ENCODE measurements around the gene FERMT1. TPM values are rescaled to one million over a fixed set of nuclear protein-coding genes. Genes with fewer than 3 reads are reported as not detected.

FERMT1 gene
- total and polyA plus RNA-seq, 2 of the 13 experiments (the other 11 are each of a cell fraction or from before 2014, with no cell fraction given) = 15.8 to 29.5 TPM

DNA sequence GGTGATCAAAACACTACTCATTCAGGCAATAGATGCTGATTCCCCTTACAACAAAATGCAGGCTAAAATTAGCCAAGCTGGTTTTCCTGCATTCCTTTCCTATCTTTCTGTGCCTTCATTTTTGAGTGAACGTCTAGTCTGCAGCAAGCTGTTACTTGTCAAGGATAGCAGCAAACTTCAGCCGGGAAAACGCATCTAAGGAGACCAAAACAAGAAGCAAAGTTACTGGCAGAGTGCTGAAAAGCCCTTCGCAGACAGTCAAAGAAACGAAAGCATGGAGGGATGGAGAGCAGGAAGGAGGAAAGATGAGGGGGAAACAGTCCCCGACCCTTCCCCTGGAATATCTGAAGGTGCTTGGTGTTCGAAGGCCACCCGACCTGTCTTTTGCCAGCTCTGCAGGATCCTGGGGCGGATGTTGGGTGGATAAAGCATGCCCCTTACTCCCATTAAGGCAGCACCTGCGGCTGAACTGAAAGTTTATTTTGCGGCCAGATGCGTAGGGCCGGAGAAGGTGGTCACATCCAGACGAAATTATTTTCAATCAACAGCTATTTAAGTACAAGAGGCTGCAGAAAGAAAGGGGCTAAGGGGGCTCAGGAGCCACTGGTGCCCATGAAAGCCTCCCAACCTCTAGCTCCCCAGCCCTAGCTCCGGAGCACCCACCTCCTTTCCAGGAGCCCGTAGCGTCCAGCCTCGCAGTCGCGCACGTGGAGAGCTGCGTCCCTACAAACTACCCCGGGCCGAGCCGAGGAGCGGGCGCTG is 538 bp downstream of the FERMT1 start:
- intact Hi-C loops (cut with micrococcal nuclease; ENCODE audit: unreplicated experiment) (no loop called here), in situ Hi-C loops (cut with HindIII; ENCODE audit: extremely low pct_ligation_motif_present, low pct_unique_long_range_greater_than_20kb) (no loop called here)
- no TSS peak for BruUV-seq (replicated peaks)
- Histone ChIP-seq H3K4me1 (ENCODE audit: insufficient read depth, low read length) (peaks cover 26% of the 10 kb centered on the region), H2AFZ (ENCODE audit: low read length) (peak overlapping the region; percentile 84), H3K79me2 (ENCODE audit: insufficient read depth, low read length) (peaks cover 13% of the 10 kb centered on the region), H3K4me3 (replicated peaks in 1 of 3; ENCODE audit: insufficient read depth in 1 of 3, low read depth in 2 of 3, low read length in 3 of 3) (peak overlapping the region; percentile 71 to 79 (median 74)), H3K27ac (ENCODE audit: extremely low read length, insufficient read depth, low read length) (peak overlapping the region; percentile 76), H3K4me2 (ENCODE audit: low read depth, low read length) (peak overlapping the region; percentile 94), H3K9ac (ENCODE audit: insufficient read depth, low read depth, low read length) (peak overlapping the region; percentile 80), H4K20me1 (ENCODE audit: insufficient read depth, low read length) (no peaks in the 10 kb centered on the region), H3K9me3 (ENCODE audit: low read length) (no peaks in the 10 kb centered on the region), H3K36me3 (replicated peaks in 1 of 2; ENCODE audit: control insufficient read depth in 1 of 2, insufficient read depth in 2 of 2, low read length in 2 of 2) (peaks cover 1 to 5% of the 10 kb centered on the region in 2 experiments; a peak in 3 of 5 replicates), H3K27me3 (ENCODE audit: control insufficient read depth in 1 of 2, insufficient read depth in 2 of 2, low read length in 2 of 2) (no peaks in the 10 kb centered on the region)
- CTCF ChIA-PET (ENCODE audit: low intra/inter-chr PET ratio, low total read pairs) = no interaction called here
- DNase-seq (ENCODE audit: low spot score) = peak; percentile 32
- WGBS (ENCODE audit: low lambda C conversion rate) = under 1% methylated on average over 18 of the region's 27 CpGs
- FAIRE-seq = peak; percentile 26
- POLR2A ChIA-PET = interaction anchor here (0.8 to 2.2 kb wide), 13 partner anchors 8 to 608 kb away, joined by 3 to 11 read pairs (median 4); partner anchors contain the start of genes MCM8 and TRMT6
- ATAC-seq = peak; percentile 79
- TF ChIP-seq HOXA3 (CRISPR knock-in tag; IDR thresholded peaks at IDR 0.05) (no peak), ONECUT2 (CRISPR knock-in tag; IDR thresholded peaks at IDR 0.05) (no peak), DMAP1 (CRISPR knock-in tag; IDR thresholded peaks at IDR 0.05) (peak; percentile 86), U2AF1 (optimal IDR thresholded peaks at IDR 0.05; ENCODE audit: low read depth, low read length) (no peak), ZNF430 (CRISPR knock-in tag; IDR thresholded peaks at IDR 0.05) (peak; percentile 2; the same call in 1 of the 2 replicates), TCF7L2 (IDR thresholded peaks at IDR 0.05; ENCODE audit: low read depth, low read length) (no peak), ZNF230 (CRISPR knock-in tag; IDR thresholded peaks at IDR 0.05) (no peak; the same call in 1 of the 2 replicates), ZFP90 (CRISPR knock-in tag; IDR thresholded peaks at IDR 0.05; ENCODE audit: borderline replicate concordance) (no peak), U2AF2 (IDR thresholded peaks at IDR 0.05; ENCODE audit: low read depth, low read length) (0 out of 2 replicates have a peak, but pooled peaks have one; percentile 13), ZFY (CRISPR knock-in tag; IDR thresholded peaks at IDR 0.05) (no peak), POLR2AphosphoS2 (IDR thresholded peaks at IDR 0.05; ENCODE audit: low read depth, low read length) (no peak), NFKBIZ (CRISPR knock-in tag; IDR thresholded peaks at IDR 0.05) (no peak), ZNF720 (CRISPR knock-in tag; IDR thresholded peaks at IDR 0.05) (0 out of 2 replicates have a peak, but pooled peaks have one; percentile 73), GTF2F1 (IDR thresholded peaks at IDR 0.05; ENCODE audit: low read length) (no peak), ZNF567 (CRISPR knock-in tag; IDR thresholded peaks at IDR 0.05; ENCODE audit: borderline replicate concordance) (no peak), KLF6 (CRISPR knock-in tag; IDR thresholded peaks at IDR 0.05) (peak; percentile 93), NFIB (CRISPR knock-in tag; IDR thresholded peaks at IDR 0.05; ENCODE audit: borderline replicate concordance) (peak; percentile 70; the same call in 1 of the 2 replicates), KDM6A (CRISPR knock-in tag; IDR thresholded peaks at IDR 0.05; ENCODE audit: low read depth) (no peak)
- TF ChIP-seq, protein P1, sequence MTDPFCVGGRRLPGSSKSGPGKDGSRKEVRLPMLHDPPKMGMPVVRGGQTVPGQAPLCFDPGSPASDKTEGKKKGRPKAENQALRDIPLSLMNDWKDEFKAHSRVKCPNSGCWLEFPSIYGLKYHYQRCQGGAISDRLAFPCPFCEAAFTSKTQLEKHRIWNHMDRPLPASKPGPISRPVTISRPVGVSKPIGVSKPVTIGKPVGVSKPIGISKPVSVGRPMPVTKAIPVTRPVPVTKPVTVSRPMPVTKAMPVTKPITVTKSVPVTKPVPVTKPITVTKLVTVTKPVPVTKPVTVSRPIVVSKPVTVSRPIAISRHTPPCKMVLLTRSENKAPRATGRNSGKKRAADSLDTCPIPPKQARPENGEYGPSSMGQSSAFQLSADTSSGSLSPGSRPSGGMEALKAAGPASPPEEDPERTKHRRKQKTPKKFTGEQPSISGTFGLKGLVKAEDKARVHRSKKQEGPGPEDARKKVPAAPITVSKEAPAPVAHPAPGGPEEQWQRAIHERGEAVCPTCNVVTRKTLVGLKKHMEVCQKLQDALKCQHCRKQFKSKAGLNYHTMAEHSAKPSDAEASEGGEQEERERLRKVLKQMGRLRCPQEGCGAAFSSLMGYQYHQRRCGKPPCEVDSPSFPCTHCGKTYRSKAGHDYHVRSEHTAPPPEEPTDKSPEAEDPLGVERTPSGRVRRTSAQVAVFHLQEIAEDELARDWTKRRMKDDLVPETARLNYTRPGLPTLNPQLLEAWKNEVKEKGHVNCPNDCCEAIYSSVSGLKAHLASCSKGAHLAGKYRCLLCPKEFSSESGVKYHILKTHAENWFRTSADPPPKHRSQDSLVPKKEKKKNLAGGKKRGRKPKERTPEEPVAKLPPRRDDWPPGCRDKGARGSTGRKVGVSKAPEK (CRISPR knock-in tag; IDR thresholded peaks at IDR 0.05; ENCODE audit: borderline replicate concordance) = peak; percentile 2; the same call in 1 of the 2 replicates
- TF ChIP-seq, protein P2, sequence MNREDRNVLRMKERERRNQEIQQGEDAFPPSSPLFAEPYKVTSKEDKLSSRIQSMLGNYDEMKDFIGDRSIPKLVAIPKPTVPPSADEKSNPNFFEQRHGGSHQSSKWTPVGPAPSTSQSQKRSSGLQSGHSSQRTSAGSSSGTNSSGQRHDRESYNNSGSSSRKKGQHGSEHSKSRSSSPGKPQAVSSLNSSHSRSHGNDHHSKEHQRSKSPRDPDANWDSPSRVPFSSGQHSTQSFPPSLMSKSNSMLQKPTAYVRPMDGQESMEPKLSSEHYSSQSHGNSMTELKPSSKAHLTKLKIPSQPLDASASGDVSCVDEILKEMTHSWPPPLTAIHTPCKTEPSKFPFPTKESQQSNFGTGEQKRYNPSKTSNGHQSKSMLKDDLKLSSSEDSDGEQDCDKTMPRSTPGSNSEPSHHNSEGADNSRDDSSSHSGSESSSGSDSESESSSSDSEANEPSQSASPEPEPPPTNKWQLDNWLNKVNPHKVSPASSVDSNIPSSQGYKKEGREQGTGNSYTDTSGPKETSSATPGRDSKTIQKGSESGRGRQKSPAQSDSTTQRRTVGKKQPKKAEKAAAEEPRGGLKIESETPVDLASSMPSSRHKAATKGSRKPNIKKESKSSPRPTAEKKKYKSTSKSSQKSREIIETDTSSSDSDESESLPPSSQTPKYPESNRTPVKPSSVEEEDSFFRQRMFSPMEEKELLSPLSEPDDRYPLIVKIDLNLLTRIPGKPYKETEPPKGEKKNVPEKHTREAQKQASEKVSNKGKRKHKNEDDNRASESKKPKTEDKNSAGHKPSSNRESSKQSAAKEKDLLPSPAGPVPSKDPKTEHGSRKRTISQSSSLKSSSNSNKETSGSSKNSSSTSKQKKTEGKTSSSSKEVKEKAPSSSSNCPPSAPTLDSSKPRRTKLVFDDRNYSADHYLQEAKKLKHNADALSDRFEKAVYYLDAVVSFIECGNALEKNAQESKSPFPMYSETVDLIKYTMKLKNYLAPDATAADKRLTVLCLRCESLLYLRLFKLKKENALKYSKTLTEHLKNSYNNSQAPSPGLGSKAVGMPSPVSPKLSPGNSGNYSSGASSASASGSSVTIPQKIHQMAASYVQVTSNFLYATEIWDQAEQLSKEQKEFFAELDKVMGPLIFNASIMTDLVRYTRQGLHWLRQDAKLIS (CRISPR knock-in tag; IDR thresholded peaks at IDR 0.05) = peak; percentile 41; the same call in 1 of the 2 replicates
